HCT116 (cell line): ENCODE data around the gene H3-3A. TPM values are rescaled to one million over a fixed set of nuclear protein-coding genes. Genes with fewer than 3 reads are reported as not detected.

Source experiments
- ATAC-seq: fragments of 200-7000 bp; cut with Tn5 transposase; 2 replicates; pipeline ENCODE4 v1.9.1; 2020; ENCODE audit warnings: mild to moderate bottlenecking, moderate library complexity
- BruUV-seq: library from RNA; stranded (reverse); fragments of 400-500 nt; replicated peaks from 2 replicates; lab custom pipeline; 2021; lab: Mats Ljungman, UMichigan
- CTCF ChIA-PET: fragments of 300-600 bp; sonication (Branson Sonifier 250); formaldehyde crosslinking; loops from one replicate; lab custom pipeline; 2021; ENCODE audit warnings: antibody characterized with exemption; lab: Charles Lee
- POLR2A ChIA-PET: fragments of 300-600, 350-600 bp; sonication (Branson Sonifier 250); formaldehyde crosslinking; loops from one replicate; lab custom pipeline; 2021; ENCODE audit warnings: antibody characterized with exemption; lab: Charles Lee
- RAD21 ChIA-PET, 2 experiments: fragments of 300-600 bp; sonication (Branson Sonifier 250); formaldehyde crosslinking; loops; one replicate each; lab custom pipeline; 2023; ENCODE audit warnings: low total read pairs in 2 of 2; ENCODE audit not compliant: uncharacterized antibody in 2 of 2, unreplicated experiment in 2 of 2, low non-redundant PET in 1 of 2; lab: Charles Lee
- DNase-seq: peaks from one replicate; pipeline ENCODE4 v3.0.0-alpha.2; 2010; ENCODE audit warnings: low read depth, low spot score
- H2AFZ ChIP-seq: fragments of 200-600 bp; shearing (Covaris generic), sonication (generic); 2 replicates; pipeline ENCODE4 v1.6.1; 2017; ENCODE audit warnings: low read depth, mixed run types, mixed read lengths, antibody characterized with exemption, low read length; ENCODE audit not compliant: poor library complexity, severe bottlenecking
- H3K27ac ChIP-seq: 2 replicates; pipeline ENCODE4 v1.5.1; 2012; ENCODE audit warnings: low read depth, low read length
- H3K27me3 ChIP-seq: fragments of 200-600 bp; sonication (generic); 2 replicates; pipeline ENCODE4 v1.6.1; 2016; ENCODE audit warnings: mixed run types, low read length, mixed read lengths; ENCODE audit not compliant: insufficient read depth
- H3K36me3 ChIP-seq, 2 experiments: fragments of 200-500 bp in 1 of 2; fragments of 200-600 bp in 1 of 2; sonication (Bioruptor generic) in 1 of 2; sonication (generic) in 1 of 2; 2 replicates each; pipeline versions ENCODE4 v1.5.1 to v1.6.1; 2014 to 2016; ENCODE audit warnings: low read length in 2 of 2, inconsistent platforms in 1 of 2, mixed read lengths in 1 of 2, mixed run types in 1 of 2; ENCODE audit not compliant: insufficient read depth in 2 of 2, control insufficient read depth in 1 of 2
- H3K4me1 ChIP-seq, 2 experiments: fragments of 200-600 bp in 1 of 2; sonication (generic) in 1 of 2; 2 replicates each; pipeline versions ENCODE4 v1.5.1 to v1.6.1; 2012 to 2017; ENCODE audit warnings: low read length in 2 of 2, inconsistent platforms in 1 of 2, mild to moderate bottlenecking in 1 of 2, mixed read lengths in 1 of 2, mixed run types in 1 of 2, moderate library complexity in 1 of 2; ENCODE audit not compliant: insufficient read depth in 2 of 2, control insufficient read depth in 1 of 2
- H3K4me2 ChIP-seq: fragments of 200-600 bp; sonication (generic); 2 replicates; pipeline ENCODE4 v1.6.1; 2017; ENCODE audit warnings: mixed run types, low read length, mixed read lengths
- H3K4me3 ChIP-seq, 2 experiments: fragments of 200-600 bp in 1 of 2; sonication (generic) in 1 of 2; replicated peaks in 1 of 2; 2 replicates each; pipeline ENCODE4 v1.5.1; 2011 to 2016; ENCODE audit warnings: low read length in 2 of 2, control low read depth in 1 of 2, low read depth in 1 of 2, mild to moderate bottlenecking in 1 of 2, mixed read lengths in 1 of 2, mixed run types in 1 of 2
- H3K79me2 ChIP-seq: fragments of 200-600 bp; sonication (generic); 2 replicates; pipeline ENCODE4 v1.6.1; 2017; ENCODE audit warnings: mild to moderate bottlenecking, mixed run types, low read length, moderate library complexity, mixed read lengths; ENCODE audit not compliant: insufficient read depth
- H3K9ac ChIP-seq: fragments of 200-600 bp; sonication (generic); 2 replicates; pipeline ENCODE4 v1.6.1; 2016; ENCODE audit warnings: low read length, mixed read lengths
- H3K9me2 ChIP-seq: fragments of 200-600 bp; sonication (generic), shearing (Covaris generic); 2 replicates; pipeline ENCODE4 v1.6.1; 2017; ENCODE audit warnings: mixed run types, mild to moderate bottlenecking, moderate library complexity; ENCODE audit not compliant: insufficient read depth
- H3K9me3 ChIP-seq, 2 experiments: fragments of 200-500 bp in 1 of 2; fragments of 200-600 bp in 1 of 2; sonication (Bioruptor generic) in 1 of 2; sonication (generic) in 1 of 2; 2 replicates each; pipeline ENCODE4 v1.6.1; 2014 to 2017; ENCODE audit warnings: low read length in 2 of 2, mixed read lengths in 2 of 2, inconsistent platforms in 1 of 2, low read depth in 1 of 2, mild to moderate bottlenecking in 1 of 2, mixed run types in 1 of 2, moderate library complexity in 1 of 2; ENCODE audit not compliant: control insufficient read depth in 1 of 2, insufficient read depth in 1 of 2
- H4K20me1 ChIP-seq: fragments of 200-600 bp; sonication (generic), shearing (Covaris generic); 2 replicates; pipeline ENCODE4 v1.6.1; 2017; ENCODE audit warnings: mixed run types, mild to moderate bottlenecking, moderate library complexity; ENCODE audit not compliant: insufficient read depth
- CBX3 ChIP-seq: IDR thresholded peaks from 2 replicates; pipeline ENCODE4 v1.6.1; 2012; ENCODE audit warnings: low read depth
- CEBPB ChIP-seq: IDR thresholded peaks from 2 replicates; pipeline ENCODE4 v1.6.1; 2012; ENCODE audit warnings: low read depth
- EGR1 ChIP-seq: IDR thresholded peaks from 2 replicates; pipeline ENCODE4 v1.6.1; 2012; ENCODE audit warnings: low read depth
- EZH2 ChIP-seq: fragments of 200-600 bp; sonication (generic); IDR thresholded peaks from 2 replicates; pipeline ENCODE4 v1.6.1; 2017; ENCODE audit warnings: antibody characterized with exemption, mixed run types
- EZH2phosphoT487 ChIP-seq: fragments of 200-600 bp; IDR thresholded peaks from 2 replicates; pipeline ENCODE4 v1.6.1; 2018; ENCODE audit warnings: antibody characterized with exemption, borderline replicate concordance
- FOSL1 ChIP-seq: IDR thresholded peaks from 2 replicates; pipeline ENCODE4 v1.6.1; 2012; ENCODE audit warnings: low read depth
- JUND ChIP-seq: IDR thresholded peaks from 2 replicates; pipeline ENCODE4 v1.6.1; 2012
- MAX ChIP-seq: IDR thresholded peaks from 2 replicates; pipeline ENCODE4 v1.6.1; 2012
- POLR2A ChIP-seq: IDR thresholded peaks from 2 replicates; pipeline ENCODE4 v1.7.0; 2011; ENCODE audit warnings: borderline replicate concordance; ENCODE audit not compliant: insufficient read depth, insufficient read length; ENCODE audit errors: extremely low read depth
- POLR2AphosphoS5 ChIP-seq: IDR thresholded peaks from 2 replicates; pipeline ENCODE4 v1.6.1; 2011; ENCODE audit warnings: mild to moderate bottlenecking, low read depth, low read length, moderate library complexity
- REST ChIP-seq: IDR thresholded peaks from 2 replicates; pipeline ENCODE4 v1.6.1; 2012; ENCODE audit warnings: low read depth
- SP1 ChIP-seq: IDR thresholded peaks from 2 replicates; pipeline ENCODE4 v1.6.1; 2012; ENCODE audit warnings: low read depth
- SRF ChIP-seq: IDR thresholded peaks from 2 replicates; pipeline ENCODE4 v1.6.1; 2012; ENCODE audit warnings: low read depth
- ZFX ChIP-seq: fragments of 450-650 bp; IDR thresholded peaks from 2 replicates; pipeline ENCODE4 v1.6.1; 2017
- ZNF274 ChIP-seq: fragments of 200-500 bp; sonication (Bioruptor generic); IDR thresholded peaks from 2 replicates; pipeline ENCODE4 v1.6.1; 2014; ENCODE audit warnings: mild to moderate bottlenecking, low read depth, low read length, inconsistent platforms
- intact Hi-C: fragments of 100-400 bp; cut with micrococcal nuclease; formaldehyde crosslinking; loops from 2 replicates; pipeline ENCODE4 v1.10.0; 2022
- total RNA-seq: library from RNA; stranded (reverse); gene quantifications from one replicate; pipeline ENCODE4 v1.2.1, GENCODE V29; 2021; ENCODE audit not compliant: unreplicated experiment

H3-3A gene
- total RNA-seq, 1 experiment from 2014 or later: 386 TPM

GRCh38 chr1:226083302-226084101 is 21.0 kb downstream of the H3-3A start:
- TF ChIP-seq POLR2AphosphoS5: peak; percentile 81
- no peak for TF ChIP-seq FOSL1
- peak; percentile 82 for TF ChIP-seq ZFX
- peak; percentile 85 for TF ChIP-seq MAX
- peak; percentile 69; the same call in 1 of the 2 replicates for TF ChIP-seq EGR1
- no peak for TF ChIP-seq SRF
- TF ChIP-seq, all 23 proteins: peak for 4
- RAD21 ChIA-PET: no interaction called here
- Histone ChIP-seq H2AFZ (peak overlapping the region; percentile 29), H3K36me3 (no peaks in the 10 kb centered on the region), H3K9me2 (no peaks in the 10 kb centered on the region), H3K9me3 (no peaks in the 10 kb centered on the region), H3K9ac (peak overlapping the region; percentile 81), H4K20me1 (no peaks in the 10 kb centered on the region), H3K4me2 (peak overlapping the region; percentile 99), H3K27me3 (no peaks in the 10 kb centered on the region), H3K4me1 (peaks cover 2 to 18% of the 10 kb centered on the region in 2 experiments; a peak in 2 of 4 replicates), H3K79me2 (no peaks in the 10 kb centered on the region), H3K27ac (peak overlapping the region; percentile 84), H3K4me3 (peak overlapping the region; percentile 57 to 75)
- CTCF ChIA-PET: interaction anchor here (1.3 to 2.2 kb wide), 2 partner anchors 19 to 40 kb away, joined by 3 to 21 read pairs; no protein-coding TSS in a partner anchor
- peak; percentile 91 for ATAC-seq
- TSS peak; percentile 48 for BruUV-seq
- POLR2A ChIA-PET: interaction anchor here (0.6 to 2.3 kb wide), 7 partner anchors 9 to 84 kb away, joined by 3 to 6 read pairs (median 3); partner anchors contain the start of genes H3-3A and SDE2
- intact Hi-C loops: loop anchor here (5.0 kb wide), 1 partner anchor 86 kb away; the partner anchor contains the start of gene SDE2
- DNase-seq: peak; percentile 48

- ATAC-seq (no peak), DNase-seq (no peak)
- no peak for TF ChIP-seq ZNF274
- TF ChIP-seq CEBPB: no peak
- TF ChIP-seq REST: no peak
- no peak for TF ChIP-seq POLR2A
- TF ChIP-seq JUND: no peak
- no peak for TF ChIP-seq EGR1
- TF ChIP-seq POLR2AphosphoS5: no peak
- no peak for TF ChIP-seq FOSL1
- no peak for TF ChIP-seq EZH2phosphoT487
- TF ChIP-seq SP1: no peak
- TF ChIP-seq CBX3: no peak
- no peak for TF ChIP-seq EZH2
- H3K4me2 ChIP-seq: no peak overlapping the region
- CTCF ChIA-PET: no interaction called here
- no TSS peak for BruUV-seq
- no peak overlapping the region for H3K4me3 ChIP-seq
- no peak overlapping the region for H3K27ac ChIP-seq
- intact Hi-C loops: no loop called here
- POLR2A ChIA-PET: no interaction called here
- H3K9ac ChIP-seq: no peak overlapping the region
- H3K9me2 ChIP-seq: no peaks in the 10 kb centered on the region
- H3K9me3 ChIP-seq: no peaks in the 10 kb centered on the region
- RAD21 ChIA-PET: no interaction called here
- H4K20me1 ChIP-seq: no peaks in the 10 kb centered on the region
- no peaks in the 10 kb centered on the region for H3K36me3 ChIP-seq
- H3K79me2 ChIP-seq: no peaks in the 10 kb centered on the region
- H3K4me1 ChIP-seq: peaks cover 2 to 18% of the 10 kb centered on the region in 2 experiments; a peak in 2 of 4 replicates
- no peaks in the 10 kb centered on the region for H3K27me3 ChIP-seq
- H2AFZ ChIP-seq: no peak overlapping the region
These were observed 23.3 kb downstream of the H3-3A start for GRCh38 chr1:226085675-226086285.
